ENCODE measurements around the gene MRPS22. TPM values are rescaled to one million over a fixed set of nuclear protein-coding genes. Genes with fewer than 3 reads are reported as not detected.

MRPS22 gene
- total and polyA plus RNA-seq, 2 donors from 2014 or later = 36.7 to 58.7 TPM

- DNase-seq (no peak), FAIRE-seq (no peak)
- Histone ChIP-seq H3K9me3 (ENCODE audit: control insufficient read depth in 2 of 3, insufficient read depth in 1 of 3, low read length in 3 of 3) (no peaks in the 10 kb centered on the region), H3K4me3 (ENCODE audit: low read length in 3 of 3) (no peak overlapping the region), H3K27ac (ENCODE audit: low read depth in 2 of 2, low read length in 2 of 2) (no peak overlapping the region), H3K27me3 (ENCODE audit: control insufficient read depth, insufficient read depth, low read length) (no peaks in the 10 kb centered on the region), H3K36me3 (ENCODE audit: control insufficient read depth in 2 of 3, insufficient read depth in 3 of 3, low read length in 3 of 3) (no peaks in the 10 kb centered on the region), H3K4me1 (ENCODE audit: control insufficient read depth in 2 of 3, insufficient read depth in 2 of 3, low read depth in 1 of 3, low read length in 3 of 3) (no peaks in the 10 kb centered on the region), H3K9ac (ENCODE audit: low read length in 3 of 3) (no peak overlapping the region)
- intact Hi-C loops (cut with DNase I) = no loop called here
- no peak for TF ChIP-seq CTCF (IDR thresholded peaks at IDR 0.05; ENCODE audit: borderline replicate concordance, extremely low read depth, insufficient read depth)
These were observed 32.3 kb upstream of the MRPS22 start for GRCh38 chr3:139311557-139311956.

GRCh38 chr3:139312416-139312815 is 31.4 kb upstream of the MRPS22 start:
- Histone ChIP-seq H3K27ac (ENCODE audit: low read depth in 2 of 2, low read length in 2 of 2) (no peak overlapping the region), H3K9ac (ENCODE audit: low read length in 3 of 3) (no peak overlapping the region), H3K4me1 (ENCODE audit: control insufficient read depth in 2 of 3, insufficient read depth in 2 of 3, low read depth in 1 of 3, low read length in 3 of 3) (no peaks in the 10 kb centered on the region), H3K4me3 (ENCODE audit: low read length in 3 of 3) (no peak overlapping the region), H3K36me3 (ENCODE audit: control insufficient read depth in 2 of 3, insufficient read depth in 3 of 3, low read length in 3 of 3) (no peaks in the 10 kb centered on the region), H3K27me3 (ENCODE audit: control insufficient read depth, insufficient read depth, low read length) (no peaks in the 10 kb centered on the region), H3K9me3 (ENCODE audit: control insufficient read depth in 2 of 3, insufficient read depth in 1 of 3, low read length in 3 of 3) (no peaks in the 10 kb centered on the region)
- FAIRE-seq = no peak
- DNase-seq = no peak
- no peak for TF ChIP-seq CTCF (IDR thresholded peaks at IDR 0.05; ENCODE audit: borderline replicate concordance, extremely low read depth, insufficient read depth)
- intact Hi-C loops (cut with DNase I) = no loop called here

GRCh38 chr3:139312959-139313358 is 30.9 kb upstream of the MRPS22 start:
- FAIRE-seq = no peak
- Histone ChIP-seq H3K36me3 (ENCODE audit: control insufficient read depth in 2 of 3, insufficient read depth in 3 of 3, low read length in 3 of 3) (no peaks in the 10 kb centered on the region), H3K4me1 (ENCODE audit: control insufficient read depth in 2 of 3, insufficient read depth in 2 of 3, low read depth in 1 of 3, low read length in 3 of 3) (no peaks in the 10 kb centered on the region), H3K27ac (ENCODE audit: low read depth in 2 of 2, low read length in 2 of 2) (no peak overlapping the region), H3K27me3 (ENCODE audit: control insufficient read depth, insufficient read depth, low read length) (no peaks in the 10 kb centered on the region), H3K9me3 (ENCODE audit: control insufficient read depth in 2 of 3, insufficient read depth in 1 of 3, low read length in 3 of 3) (no peaks in the 10 kb centered on the region), H3K9ac (ENCODE audit: low read length in 3 of 3) (no peak overlapping the region), H3K4me3 (ENCODE audit: low read length in 3 of 3) (no peak overlapping the region)
- no peak for DNase-seq
- intact Hi-C loops (cut with DNase I) = no loop called here
- TF ChIP-seq CTCF (IDR thresholded peaks at IDR 0.05; ENCODE audit: borderline replicate concordance, extremely low read depth, insufficient read depth) = no peak

GRCh38 chr3:139313921-139314320 is 29.9 kb upstream of the MRPS22 start:
- no peaks in the 10 kb centered on the region for H3K27me3 ChIP-seq (ENCODE audit: control insufficient read depth, insufficient read depth, low read length)
- TF ChIP-seq CTCF (IDR thresholded peaks at IDR 0.05; ENCODE audit: borderline replicate concordance, extremely low read depth, insufficient read depth) = no peak
- FAIRE-seq = no peak

More at GRCh38 chr3:139313921-139314320, 29.9 kb upstream of the MRPS22 start:
- DNase-seq = no peak
- intact Hi-C loops (cut with DNase I) = no loop called here
- H3K27ac ChIP-seq (ENCODE audit: low read depth in 2 of 2, low read length in 2 of 2) = no peak overlapping the region
- H3K36me3 ChIP-seq (ENCODE audit: control insufficient read depth in 2 of 3, insufficient read depth in 3 of 3, low read length in 3 of 3) = no peaks in the 10 kb centered on the region
- H3K4me3 ChIP-seq (ENCODE audit: low read length in 3 of 3) = no peak overlapping the region
- H3K9ac ChIP-seq (ENCODE audit: low read length in 3 of 3) = no peak overlapping the region
- no peaks in the 10 kb centered on the region for H3K4me1 ChIP-seq (ENCODE audit: control insufficient read depth in 2 of 3, insufficient read depth in 2 of 3, low read depth in 1 of 3, low read length in 3 of 3)
- no peaks in the 10 kb centered on the region for H3K9me3 ChIP-seq (ENCODE audit: control insufficient read depth in 2 of 3, insufficient read depth in 1 of 3, low read length in 3 of 3)
